DND-41 (cell line): Measurements from ENCODE around the gene SPNS2.

ENCODE experiments used
- EZH2 ChIP-seq: IDR thresholded peaks from 3 replicates; pipeline ENCODE4 v1.6.1; 2012; ENCODE audit warnings: borderline replicate concordance, low read depth, mild to moderate bottlenecking, moderate library complexity, low read length, inconsistent platforms; ENCODE audit not compliant: severe bottlenecking
- TF ChIP-seq, protein P1 (sequence below): IDR thresholded peaks from 2 replicates; pipeline ENCODE4 v1.5.1; 2012; ENCODE audit warnings: borderline replicate concordance, low read length, moderate library complexity, mild to moderate bottlenecking; ENCODE audit not compliant: poor library complexity, severe bottlenecking; ENCODE audit errors: extremely low read depth

DNA sequence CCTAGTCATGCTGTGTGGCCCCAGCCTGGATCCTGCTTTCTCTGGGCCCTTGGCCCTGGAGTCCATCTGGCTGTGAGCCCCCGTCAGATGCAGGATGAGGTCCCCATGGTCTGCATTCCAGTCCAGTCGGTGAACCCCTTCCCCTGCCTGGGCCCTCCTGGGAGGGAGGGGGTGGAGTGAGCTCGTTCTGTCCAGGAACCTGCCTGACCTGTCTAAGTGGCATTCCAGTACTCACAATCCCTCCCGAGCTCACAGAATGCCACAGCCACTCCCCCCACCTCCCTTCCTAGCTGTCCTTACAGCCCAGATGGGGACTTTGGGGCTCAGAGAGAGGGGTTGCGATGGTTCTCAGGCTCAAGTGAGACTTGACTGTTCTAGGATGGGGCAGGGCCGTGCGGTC lies 15.5 kb downstream of the SPNS2 start:
- TF ChIP-seq, protein P1, sequence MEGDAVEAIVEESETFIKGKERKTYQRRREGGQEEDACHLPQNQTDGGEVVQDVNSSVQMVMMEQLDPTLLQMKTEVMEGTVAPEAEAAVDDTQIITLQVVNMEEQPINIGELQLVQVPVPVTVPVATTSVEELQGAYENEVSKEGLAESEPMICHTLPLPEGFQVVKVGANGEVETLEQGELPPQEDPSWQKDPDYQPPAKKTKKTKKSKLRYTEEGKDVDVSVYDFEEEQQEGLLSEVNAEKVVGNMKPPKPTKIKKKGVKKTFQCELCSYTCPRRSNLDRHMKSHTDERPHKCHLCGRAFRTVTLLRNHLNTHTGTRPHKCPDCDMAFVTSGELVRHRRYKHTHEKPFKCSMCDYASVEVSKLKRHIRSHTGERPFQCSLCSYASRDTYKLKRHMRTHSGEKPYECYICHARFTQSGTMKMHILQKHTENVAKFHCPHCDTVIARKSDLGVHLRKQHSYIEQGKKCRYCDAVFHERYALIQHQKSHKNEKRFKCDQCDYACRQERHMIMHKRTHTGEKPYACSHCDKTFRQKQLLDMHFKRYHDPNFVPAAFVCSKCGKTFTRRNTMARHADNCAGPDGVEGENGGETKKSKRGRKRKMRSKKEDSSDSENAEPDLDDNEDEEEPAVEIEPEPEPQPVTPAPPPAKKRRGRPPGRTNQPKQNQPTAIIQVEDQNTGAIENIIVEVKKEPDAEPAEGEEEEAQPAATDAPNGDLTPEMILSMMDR: no peak
- no peak for TF ChIP-seq EZH2
